AG08395 (cell line): Measurements from ENCODE around the gene PTPN6.

Source experiments
- DNase-seq: peaks from one replicate; pipeline ENCODE4 v3.0.0; 2012; ENCODE audit warnings: mixed read lengths, low spot score

The PTPN6 gene

DNA sequence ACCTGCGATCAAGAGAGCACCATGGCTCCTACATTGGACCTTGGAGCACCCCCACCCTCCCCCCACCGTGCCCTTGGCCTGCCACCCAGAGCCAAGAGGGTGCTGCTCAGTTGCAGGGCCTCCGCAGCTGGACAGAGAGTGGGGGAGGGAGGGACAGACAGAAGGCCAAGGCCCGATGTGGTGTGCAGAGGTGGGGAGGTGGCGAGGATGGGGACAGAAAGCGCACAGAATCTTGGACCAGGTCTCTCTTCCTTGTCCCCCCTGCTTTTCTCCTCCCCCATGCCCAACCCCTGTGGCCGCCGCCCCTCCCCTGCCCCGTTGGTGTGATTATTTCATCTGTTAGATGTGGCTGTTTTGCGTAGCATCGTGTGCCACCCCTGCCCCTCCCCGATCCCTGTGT lies 9.4 kb upstream of the PTPN6 start:
- DNase-seq = no peak

GRCh38 chr12:6942331-6942665 lies 8.9 kb upstream of the PTPN6 start:
- DNase-seq = no peak

GRCh38 chr12:6943389-6943721 lies 7.8 kb upstream of the PTPN6 start:
- peak; percentile 93 for DNase-seq

- peak; percentile 69 for DNase-seq
These were observed 7.3 kb upstream of the PTPN6 start, which contains the start of the genes C12orf57 and RNU7-1 for GRCh38 chr12:6943722-6944380. Gene C12orf57 (plus strand): TSS chr12:6944022. CDS start chr12:6944122, 100 bp downstream. Gene RNU7-1 (plus strand): TSS chr12:6943816.

DNA sequence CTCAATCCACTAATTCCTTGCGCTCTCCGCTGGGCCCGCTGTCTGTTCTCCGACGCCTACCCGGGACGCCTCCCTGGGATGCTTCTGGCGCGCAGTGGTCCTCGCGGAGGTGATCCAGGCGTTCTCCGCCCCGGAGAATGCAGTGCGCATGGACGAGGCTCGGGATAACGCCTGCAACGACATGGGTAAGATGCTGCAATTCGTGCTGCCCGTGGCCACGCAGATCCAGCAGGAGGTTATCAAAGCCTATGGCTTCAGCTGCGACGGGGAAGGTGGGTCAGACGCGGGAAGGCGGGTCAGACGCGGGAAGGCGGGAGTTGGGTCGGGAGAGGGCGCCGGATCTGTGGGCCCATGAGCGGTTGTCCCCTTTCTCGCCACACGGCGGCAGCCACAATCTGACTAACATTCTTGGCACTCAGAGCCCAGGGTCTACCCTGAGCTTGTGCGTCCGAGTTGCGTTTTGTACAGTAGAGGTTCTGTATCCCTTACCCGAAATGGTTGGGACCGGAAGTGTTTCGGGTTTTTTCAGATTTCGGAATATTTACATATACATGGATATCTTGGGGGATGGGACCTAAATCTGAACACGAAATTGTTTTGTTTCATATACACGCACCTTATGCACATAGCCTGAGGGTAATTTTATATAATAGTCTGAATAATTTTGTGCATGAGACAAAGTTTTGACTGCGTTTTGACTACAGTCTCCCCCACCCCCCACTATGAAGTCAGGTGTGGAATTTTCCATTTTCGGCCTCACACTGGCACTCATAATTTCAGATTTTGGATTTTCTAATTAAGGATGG lies 6.6 kb upstream of the PTPN6 start:
- DNase-seq = peak; percentile 93

GRCh38 chr12:6945613-6946012 lies 5.5 kb upstream of the PTPN6 start:
- DNase-seq = no peak

DNA sequence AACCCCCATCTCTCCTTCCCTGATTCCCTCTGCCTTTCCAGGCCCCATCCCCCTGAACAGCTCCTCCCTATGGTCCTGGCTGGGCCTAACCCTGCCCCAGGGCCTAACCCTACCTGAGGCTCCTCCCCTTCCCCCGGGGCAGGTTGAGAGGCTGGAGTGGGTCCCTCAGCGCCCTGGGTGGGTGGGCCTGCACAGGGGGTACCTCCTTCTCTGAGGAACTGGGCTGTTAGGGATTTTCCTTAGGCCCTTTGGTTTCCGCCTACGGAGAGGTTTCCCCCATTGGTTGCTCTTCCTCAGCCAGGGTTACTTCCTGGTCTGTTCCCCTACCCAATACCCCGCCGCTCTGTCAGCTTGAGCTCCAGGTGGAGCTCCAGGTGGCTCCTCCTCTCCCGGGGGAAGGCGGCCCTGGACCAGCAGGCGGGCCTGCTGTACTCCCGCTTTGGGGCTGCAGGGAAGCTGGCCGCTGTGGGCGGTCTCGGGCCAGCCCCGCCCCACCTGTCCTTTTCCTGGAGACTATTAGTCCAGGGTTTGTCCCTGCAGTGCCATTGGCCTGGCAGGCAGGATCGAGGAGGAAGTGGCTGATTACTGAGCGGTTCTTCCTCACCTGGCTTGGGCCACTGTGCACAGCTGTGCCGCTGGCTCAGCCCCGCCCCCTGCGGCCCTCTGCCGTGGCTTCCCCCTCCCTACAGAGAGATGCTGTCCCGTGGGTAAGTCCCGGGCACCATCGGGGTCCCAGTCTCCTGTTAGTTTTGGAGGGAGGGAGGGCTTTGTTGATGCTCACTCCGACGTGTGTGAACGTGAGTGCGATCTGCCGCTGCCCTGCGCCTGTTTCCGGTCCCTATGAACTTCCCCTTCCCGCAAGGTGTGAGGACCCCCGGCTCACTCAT lies 4.9 kb upstream of the PTPN6 start:
- DNase-seq = no peak

GRCh38 chr12:6946920-6947374 lies 4.2 kb upstream of the PTPN6 start:
- no peak for DNase-seq

- DNase-seq = no peak
These were observed 3.5 kb upstream of the PTPN6 start for GRCh38 chr12:6947615-6948014.

DNA sequence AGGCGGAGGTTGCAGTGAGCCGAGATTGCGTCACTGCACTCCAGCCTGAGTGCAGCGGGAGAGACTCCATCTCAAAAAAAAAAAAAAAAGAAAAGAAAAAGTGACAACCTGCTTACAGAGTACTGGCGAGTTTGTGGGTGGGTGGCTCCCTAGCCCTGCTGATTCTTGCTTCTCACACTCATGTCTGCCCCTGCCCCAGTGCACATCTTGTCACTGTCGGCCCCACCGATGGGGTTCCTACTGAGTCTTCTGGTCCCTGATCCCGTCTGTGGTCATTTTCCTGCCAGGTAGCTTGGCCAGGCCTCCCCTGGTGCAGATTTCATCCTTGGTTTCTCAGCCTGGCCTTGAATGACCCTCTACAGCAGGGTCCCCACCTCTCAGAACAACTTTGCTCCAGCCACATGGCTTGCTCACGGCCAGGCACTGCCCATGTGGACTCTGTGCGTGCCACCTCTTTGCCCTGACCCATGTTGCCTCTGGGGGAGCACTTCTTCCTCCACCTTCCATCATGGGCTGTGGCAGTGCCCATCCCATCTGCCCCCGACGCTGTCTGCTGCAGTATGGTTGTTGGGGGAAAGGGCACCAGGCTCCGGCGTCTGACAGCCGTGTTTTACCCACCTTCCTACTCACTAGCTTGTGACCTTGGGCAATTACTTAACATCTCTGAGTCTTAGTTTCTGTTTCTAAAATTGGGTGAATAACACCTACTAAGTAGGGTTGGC lies 2.1 kb upstream of the PTPN6 start:
- no peak for DNase-seq

DNA sequence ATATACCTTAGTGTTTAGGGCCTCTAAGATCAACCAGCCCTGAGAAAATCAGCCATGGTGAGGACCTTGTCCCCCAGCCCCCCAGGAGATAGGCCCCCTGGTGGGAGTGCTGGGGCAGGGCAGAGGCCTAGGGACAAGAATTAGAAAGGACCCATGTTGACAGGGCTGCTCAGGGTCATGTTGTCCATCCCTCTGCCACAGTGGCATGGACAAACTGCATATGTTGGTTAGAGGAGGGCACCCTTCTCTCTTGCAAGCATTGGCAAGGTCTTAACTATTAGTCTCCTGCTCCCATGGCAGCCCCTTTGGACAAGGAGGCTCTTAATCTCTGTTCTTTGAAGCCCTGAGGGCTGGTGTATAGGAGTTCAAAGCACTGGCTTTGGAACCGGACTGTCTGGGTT lies 755 bp upstream of the PTPN6 start:
- DNase-seq = no peak

DNA sequence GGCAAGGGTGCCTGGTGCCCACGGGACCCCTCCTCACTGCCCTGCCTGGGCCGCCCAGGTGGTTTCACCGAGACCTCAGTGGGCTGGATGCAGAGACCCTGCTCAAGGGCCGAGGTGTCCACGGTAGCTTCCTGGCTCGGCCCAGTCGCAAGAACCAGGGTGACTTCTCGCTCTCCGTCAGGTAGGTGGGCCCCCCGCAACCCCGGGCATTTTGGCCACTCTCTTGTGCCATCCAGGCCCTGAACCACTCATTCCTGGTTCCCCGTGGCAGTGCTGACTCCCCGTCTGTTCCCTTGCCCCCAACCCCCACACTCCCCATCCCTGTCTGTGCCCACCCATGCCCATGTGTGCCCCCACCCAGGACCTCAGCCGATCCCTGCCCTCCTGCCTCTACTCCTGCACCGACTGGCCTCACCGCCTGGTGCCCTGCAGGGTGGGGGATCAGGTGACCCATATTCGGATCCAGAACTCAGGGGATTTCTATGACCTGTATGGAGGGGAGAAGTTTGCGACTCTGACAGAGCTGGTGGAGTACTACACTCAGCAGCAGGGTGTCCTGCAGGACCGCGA lies 480 bp downstream of the PTPN6 start:
- no peak for DNase-seq

- DNase-seq = no peak
These were observed 1.1 kb downstream of the PTPN6 start for GRCh38 chr12:6952121-6952862.

DNA sequence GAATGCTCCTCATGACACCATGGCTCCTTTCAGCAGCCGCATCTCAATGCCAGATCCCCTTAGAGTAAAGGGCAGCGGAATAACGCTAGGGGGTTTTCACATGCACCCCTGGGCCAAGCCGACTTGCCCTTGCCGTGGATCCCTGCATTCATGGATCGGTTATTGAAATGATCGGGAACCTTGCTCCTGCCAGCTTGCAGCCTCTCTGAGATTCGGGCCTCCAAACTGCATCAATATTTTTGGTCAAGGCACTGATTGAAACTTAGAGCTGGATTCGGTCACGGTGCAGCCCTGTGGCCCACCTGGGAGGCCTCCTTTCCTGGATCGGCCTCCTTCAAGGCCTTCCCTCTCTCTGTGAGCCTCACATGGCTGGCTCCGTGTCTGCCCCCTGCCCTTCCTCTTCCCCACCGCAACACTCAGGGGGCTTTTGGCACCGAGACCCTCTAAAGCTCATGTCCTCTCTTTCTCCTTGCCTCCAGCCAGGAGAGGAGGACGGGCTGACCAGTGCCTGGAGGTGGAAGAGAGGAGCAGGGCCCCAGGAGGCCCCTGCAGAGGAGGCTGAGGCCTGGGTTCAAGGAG lies 1.8 kb downstream of the PTPN6 start:
- DNase-seq = no peak

GRCh38 chr12:6953442-6954315 lies 2.5 kb downstream of the PTPN6 start:
- peak; percentile 65 for DNase-seq

DNA sequence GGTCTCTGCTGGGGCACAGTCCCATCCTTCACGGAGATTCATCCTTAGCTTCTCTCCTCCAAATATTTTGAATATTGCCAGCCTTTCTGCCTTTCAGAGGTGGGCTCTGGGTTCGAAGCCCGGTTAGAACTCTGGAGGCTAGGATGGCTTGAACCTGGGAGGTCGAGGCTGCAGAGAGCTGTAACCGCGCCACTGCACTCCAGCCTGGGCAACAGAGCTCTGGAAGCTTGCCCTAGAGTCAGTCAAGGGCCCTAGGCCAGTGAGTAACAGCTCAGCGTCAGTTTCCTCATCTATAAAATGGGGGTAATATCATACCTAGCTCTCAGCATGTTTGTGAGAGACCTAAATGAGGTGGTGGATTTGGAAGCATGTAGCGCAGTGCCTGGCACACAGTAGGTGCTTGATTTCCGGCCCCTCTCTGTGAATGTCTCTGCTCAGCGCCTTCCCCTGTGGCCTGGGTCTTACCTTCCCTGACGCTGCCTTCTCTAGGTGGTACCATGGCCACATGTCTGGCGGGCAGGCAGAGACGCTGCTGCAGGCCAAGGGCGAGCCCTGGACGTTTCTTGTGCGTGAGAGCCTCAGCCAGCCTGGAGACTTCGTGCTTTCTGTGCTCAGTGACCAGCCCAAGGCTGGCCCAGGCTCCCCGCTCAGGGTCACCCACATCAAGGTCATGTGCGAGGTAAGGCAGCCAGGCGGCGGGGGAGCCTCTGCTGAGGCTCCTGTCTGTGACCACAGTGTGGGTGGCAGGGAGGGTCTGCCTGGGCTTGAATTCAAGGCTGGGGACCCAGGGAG lies 3.4 kb downstream of the PTPN6 start:
- no peak for DNase-seq

- DNase-seq = no peak
These were observed 4.2 kb downstream of the PTPN6 start for GRCh38 chr12:6955108-6956020.
